ENCODE measurements around the gene MRPS10.

MRPS10 gene

GRCh38 chr6:42162384-42162783, 55.3 kb downstream of the MRPS10 start:
- ATAC-seq (replicated peaks; ENCODE audit: extremely low read depth, poor library complexity, severe bottlenecking) (no peak), DNase-seq (ENCODE audit: low spot score in 2 of 2) (no peak)
- no peak overlapping the region for H3K27ac Mint-ChIP-seq (ENCODE audit: low read depth)
- H3K4me1 Mint-ChIP-seq = peaks cover 8% of the 10 kb centered on the region
- H3K27me3 Mint-ChIP-seq = peaks cover 39% of the 10 kb centered on the region
- no peaks in the 10 kb centered on the region for H3K9me3 Mint-ChIP-seq
- H3K36me3 Mint-ChIP-seq (ENCODE audit: insufficient read depth) = peaks cover 1% of the 10 kb centered on the region
- no peak overlapping the region for H3K4me3 Mint-ChIP-seq

- Mint-ChIP-seq H3K9me3 (no peaks in the 10 kb centered on the region), H3K27me3 (peaks cover 23% of the 10 kb centered on the region), H3K4me1 (no peaks in the 10 kb centered on the region), H3K27ac (ENCODE audit: low read depth) (no peak overlapping the region), H3K4me3 (no peak overlapping the region), H3K36me3 (ENCODE audit: insufficient read depth) (peaks cover 1% of the 10 kb centered on the region)
- ATAC-seq (replicated peaks; ENCODE audit: extremely low read depth, poor library complexity, severe bottlenecking) (no peak), DNase-seq (ENCODE audit: low spot score in 2 of 2) (no peak)
Observed at GRCh38 chr6:42159431-42160024, 58.1 kb downstream of the MRPS10 start.

- Mint-ChIP-seq H3K27me3 (peaks cover 20% of the 10 kb centered on the region), H3K4me1 (no peaks in the 10 kb centered on the region), H3K9me3 (no peaks in the 10 kb centered on the region), H3K36me3 (ENCODE audit: insufficient read depth) (peaks cover 1% of the 10 kb centered on the region), H3K27ac (ENCODE audit: low read depth) (no peak overlapping the region), H3K4me3 (no peak overlapping the region)
- DNase-seq (ENCODE audit: low spot score in 2 of 2) (no peak), ATAC-seq (replicated peaks; ENCODE audit: extremely low read depth, poor library complexity, severe bottlenecking) (no peak)
Observed at GRCh38 chr6:42158631-42159030, 59.0 kb downstream of the MRPS10 start.

- Mint-ChIP-seq H3K36me3 (ENCODE audit: insufficient read depth) (peaks cover under 1% of the 10 kb centered on the region), H3K27ac (ENCODE audit: low read depth) (no peak overlapping the region), H3K27me3 (peaks cover 20% of the 10 kb centered on the region), H3K4me1 (no peaks in the 10 kb centered on the region), H3K4me3 (no peak overlapping the region), H3K9me3 (no peaks in the 10 kb centered on the region)
- ATAC-seq (replicated peaks; ENCODE audit: extremely low read depth, poor library complexity, severe bottlenecking) (no peak), DNase-seq (ENCODE audit: low spot score in 2 of 2) (no peak)
Observed at GRCh38 chr6:42158011-42158410, 59.6 kb downstream of the MRPS10 start.
